Heart left ventricle (tissue), 13 donors: Measurements from ENCODE around the gene CDC42EP5.

Source experiments
- POLR2A ChIP-seq, 2 donors: fragments of 450-650 bp; IDR thresholded peaks; one replicate each; pipeline ENCODE4 v1.6.1; 2017; ENCODE audit warnings: antibody characterized with exemption in 2 of 2, mild to moderate bottlenecking in 2 of 2, moderate library complexity in 2 of 2
- TF ChIP-seq, protein P1 (sequence below), 12 donors: fragments of 200-600 bp; sonication (generic) in 4 of 12; IDR thresholded peaks; one replicate each; pipeline versions ENCODE4 v1.5.0 to v1.8.0; 2018 to 2022; ENCODE audit warnings: antibody characterized with exemption in 12 of 12, mild to moderate bottlenecking in 5 of 12
- donor health status: ischemic (EF 13 %, LVEDD 7.1; RV severe dilation, severe dysfunction).
- donor health status: DM: no; HTN: yes; CAD: no.
- donor health status: DM: no; HTN: no; CAD: no.
- donor health status: ischemic (EF 25% LVEDD 6.9; RV normal size, moderate dysfunction).
- donor health status: ischemic (EF 25% LVEDD 5.7; RV mildly dilated, moderate dysfunction).
- donor health status: ischemic (EF 35%, LVEDD 5.7; RV mildly dilated, moderate dysfunction).
- donor health status: nonischemic (EF 11% LVEDD 7.7; RV severe dilation, severe dysfunction).
- donor health status: DM: yes; HTN: yes; CAD: no.
- donor health status: PGD.
- donor health status: ischemic (EF 29% LVEDD 5.4; RV normal size, mild dysfunction).
- donor health status: nonischemic (EF 23%, LVEDD 6.1; RV moderate dilation, normal function).

DNA sequence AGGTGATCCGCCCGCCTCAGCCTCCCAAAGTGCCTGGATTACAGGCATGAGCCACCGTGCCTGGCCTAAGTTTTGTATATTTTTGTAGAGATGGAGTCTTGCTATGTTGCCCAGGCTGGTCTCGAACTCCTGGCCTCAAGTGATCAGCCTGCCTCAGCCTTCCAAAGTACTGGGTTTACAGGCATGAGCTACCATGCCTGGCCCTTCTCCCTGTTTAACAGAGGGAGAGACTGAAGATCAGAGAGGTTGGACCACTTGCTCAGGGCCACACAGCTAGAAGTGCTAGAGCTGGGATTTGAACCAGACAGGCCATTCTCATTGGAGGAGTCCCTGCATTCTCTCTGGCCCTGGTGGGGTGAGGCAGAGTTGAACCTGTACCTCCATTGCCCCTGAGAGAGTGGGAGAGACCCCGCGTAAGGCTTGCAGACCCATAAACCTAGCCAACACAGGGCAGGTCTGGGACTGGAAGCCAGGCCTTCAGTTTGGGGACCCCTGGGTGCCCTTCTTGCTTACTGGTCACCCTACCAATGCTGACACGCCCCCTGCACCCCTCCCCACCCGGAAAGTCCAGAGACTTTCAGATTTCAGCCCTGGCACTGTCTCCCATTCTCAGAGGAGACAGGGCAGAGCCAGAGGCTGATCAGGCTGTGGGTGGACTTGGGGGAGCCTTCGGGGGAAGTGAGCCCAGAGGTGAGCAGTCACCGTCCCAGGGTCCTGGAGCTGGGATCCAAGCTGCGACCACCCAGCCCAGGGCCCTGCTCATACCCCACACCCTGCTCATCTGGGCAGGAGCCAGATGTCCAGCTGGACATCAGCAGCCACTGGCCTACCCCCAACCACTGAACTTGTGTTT lies 44.5 kb downstream of the CDC42EP5 start:
- TF ChIP-seq, protein P1, sequence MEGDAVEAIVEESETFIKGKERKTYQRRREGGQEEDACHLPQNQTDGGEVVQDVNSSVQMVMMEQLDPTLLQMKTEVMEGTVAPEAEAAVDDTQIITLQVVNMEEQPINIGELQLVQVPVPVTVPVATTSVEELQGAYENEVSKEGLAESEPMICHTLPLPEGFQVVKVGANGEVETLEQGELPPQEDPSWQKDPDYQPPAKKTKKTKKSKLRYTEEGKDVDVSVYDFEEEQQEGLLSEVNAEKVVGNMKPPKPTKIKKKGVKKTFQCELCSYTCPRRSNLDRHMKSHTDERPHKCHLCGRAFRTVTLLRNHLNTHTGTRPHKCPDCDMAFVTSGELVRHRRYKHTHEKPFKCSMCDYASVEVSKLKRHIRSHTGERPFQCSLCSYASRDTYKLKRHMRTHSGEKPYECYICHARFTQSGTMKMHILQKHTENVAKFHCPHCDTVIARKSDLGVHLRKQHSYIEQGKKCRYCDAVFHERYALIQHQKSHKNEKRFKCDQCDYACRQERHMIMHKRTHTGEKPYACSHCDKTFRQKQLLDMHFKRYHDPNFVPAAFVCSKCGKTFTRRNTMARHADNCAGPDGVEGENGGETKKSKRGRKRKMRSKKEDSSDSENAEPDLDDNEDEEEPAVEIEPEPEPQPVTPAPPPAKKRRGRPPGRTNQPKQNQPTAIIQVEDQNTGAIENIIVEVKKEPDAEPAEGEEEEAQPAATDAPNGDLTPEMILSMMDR (IDR thresholded peaks at IDR 0.05) = no peak
- TF ChIP-seq POLR2A (IDR thresholded peaks at IDR 0.05) = no peak
